Aorta (tissue), 5 donors: ENCODE data around the gene THADA. TPM values are rescaled to one million over a fixed set of nuclear protein-coding genes. Genes with fewer than 3 reads are reported as not detected.
A peak's percentile ranks its signal among the peaks of the same experiment; 100 is the strongest.
"Not testable (repeated sequence)": the region's sequence is repeated elsewhere in the genome, so short reads cannot be mapped to it uniquely, and the experiment has no call there.

Experiments
- ATAC-seq: fragments of 200-7000 bp; cut with Tn5 transposase; one replicate; pipeline ENCODE4 v1.9.1; 2022; ENCODE audit warnings: moderate library complexity; ENCODE audit not compliant: low FRiP score
- DNase-seq, 2 donors: peaks; one replicate each; pipeline ENCODE4 v3.0.0-alpha.2; 2020
- H3K27ac ChIP-seq, 2 donors: one replicate each; pipeline ENCODE4 v1.5.1; 2013; ENCODE audit warnings: low read length in 2 of 2, mild to moderate bottlenecking in 2 of 2, moderate library complexity in 2 of 2, control low read depth in 1 of 2, inconsistent platforms in 1 of 2, low read depth in 1 of 2
- H3K27me3 ChIP-seq, 2 donors: one replicate each; pipeline ENCODE4 v1.6.1; 2013; ENCODE audit warnings: control low read depth in 1 of 2, low read length in 1 of 2, mild to moderate bottlenecking in 1 of 2, moderate library complexity in 1 of 2; ENCODE audit not compliant: insufficient read depth in 2 of 2, control insufficient read depth in 1 of 2
- H3K36me3 ChIP-seq, 2 donors: one replicate each; pipeline ENCODE4 v1.6.1; 2013; ENCODE audit warnings: control low read depth in 1 of 2, low read length in 1 of 2, mild to moderate bottlenecking in 1 of 2; ENCODE audit not compliant: insufficient read depth in 2 of 2, control insufficient read depth in 1 of 2
- H3K4me1 ChIP-seq, 2 donors: one replicate each; pipeline ENCODE4 v1.6.1; 2013; ENCODE audit warnings: low read length in 2 of 2, control low read depth in 1 of 2, mild to moderate bottlenecking in 1 of 2, moderate library complexity in 1 of 2; ENCODE audit not compliant: insufficient read depth in 2 of 2, control insufficient read depth in 1 of 2
- H3K4me3 ChIP-seq, 2 donors: one replicate each; pipeline ENCODE4 v1.5.1; 2013; ENCODE audit warnings: low read length in 2 of 2, control low read depth in 1 of 2, mild to moderate bottlenecking in 1 of 2
- H3K9me3 ChIP-seq: one replicate; pipeline ENCODE4 v1.6.1; 2013; ENCODE audit warnings: mild to moderate bottlenecking, low read length; ENCODE audit not compliant: control insufficient read depth
- WGBS, 2 donors: extraction: QIAGEN DNeasy Blood & Tissue Kit; methylation state at CpG; one replicate each; pipeline ENCODE4 v1.1.7; 2013; 5-methylcytosine and 5-hydroxymethylcytosine counted together
- intact Hi-C, 2 donors: fragments of 100-400 bp; cut with DNase I; formaldehyde crosslinking; loops; one replicate each; pipeline versions ENCODE4 v1.14.2 to v1.15.0; 2022
- polyA plus RNA-seq, 2 donors: library from polyadenylated mRNA; stranded (reverse); fragments of 200-250 nt; gene quantifications; one replicate each; pipeline ENCODE4 v1.2.3, GENCODE V29; 2013
- total RNA-seq, 2 donors: library from RNA; stranded (reverse); fragmentation: NEBNext Ultra II Directional; extraction: Animal tissue kit (Norgen Biotek cat#: 25700); gene quantifications; one replicate each; pipeline ENCODE4 v1.2.1, GENCODE V29; 2021
- donor health status: healthy with polysubstance abuse.
- donor health status: Bipolar disorder and iron deficiency.
- donor health status: DM: no; HTN: no; CAD: no.
- donor health status: DM: no; HTN: no; CAD: no.
- donor health status: DM: yes; HTN: yes; CAD: no.

The THADA gene
- total and polyA plus RNA-seq, 4 donors: 12.4 to 38.5 (median 25.0) TPM

DNA sequence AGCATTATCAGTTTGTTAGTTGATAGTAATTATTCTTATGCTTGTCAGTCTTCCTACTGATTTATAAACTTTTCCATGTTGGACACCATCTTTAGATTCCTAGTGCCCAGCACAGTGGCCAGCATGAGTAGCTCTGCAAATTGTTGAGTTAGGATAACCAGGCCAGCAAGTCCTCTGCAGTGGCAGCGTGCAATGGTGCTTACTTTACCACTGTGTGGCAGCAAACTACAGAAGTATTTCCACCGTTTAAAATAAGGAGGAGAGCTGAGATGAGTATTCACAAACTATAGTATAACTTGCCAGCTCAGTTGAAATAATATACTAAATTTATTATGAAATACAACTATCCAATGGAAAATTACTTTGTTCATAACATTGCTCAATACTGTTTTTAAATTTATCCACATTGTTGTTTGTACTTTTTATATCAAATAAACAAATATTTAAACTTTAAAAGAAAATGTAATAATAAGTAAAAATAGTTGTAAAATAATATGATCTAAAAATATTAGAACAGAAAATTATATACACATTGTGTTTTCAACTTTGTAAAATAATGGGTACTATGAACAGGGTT, 9.3 kb upstream of the THADA start:
- H3K36me3 ChIP-seq: no peaks in the 10 kb centered on the region
- intact Hi-C loops: no loop called here
- no peak for DNase-seq
- H3K4me1 ChIP-seq: no peaks in the 10 kb centered on the region
- no peaks in the 10 kb centered on the region for H3K9me3 ChIP-seq
- 1 to 2% methylated on average over 2 of the region's 2 CpGs for whole genome bisulfite sequencing, 2 donors
- ATAC-seq: no peak
- H3K4me3 ChIP-seq: no peak overlapping the region
- no peaks in the 10 kb centered on the region for H3K27me3 ChIP-seq
- H3K27ac ChIP-seq: no peak overlapping the region

DNA sequence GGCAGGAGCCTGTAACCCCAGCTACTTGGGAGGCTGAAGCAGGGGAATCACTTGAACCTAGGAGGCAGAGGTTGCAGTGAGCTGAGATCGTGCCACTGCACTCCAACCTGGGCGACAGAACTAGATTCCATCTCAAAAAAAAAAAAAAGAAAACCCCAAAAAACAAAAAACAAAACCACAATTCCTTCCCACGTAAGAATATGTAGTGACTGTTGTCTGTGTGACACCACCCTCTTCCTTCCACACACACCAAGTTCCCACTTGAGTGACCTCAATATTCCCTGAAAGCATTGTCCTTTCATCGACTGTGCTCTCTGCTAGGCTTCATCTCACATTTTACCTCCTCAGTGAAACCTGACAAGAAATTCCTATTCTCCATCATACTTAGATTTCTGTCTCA, 8.8 kb upstream of the THADA start:
- Histone ChIP-seq H3K27me3 (no peaks in the 10 kb centered on the region), H3K36me3 (no peaks in the 10 kb centered on the region), H3K27ac (no peak overlapping the region), H3K4me1 (no peaks in the 10 kb centered on the region), H3K4me3 (no peak overlapping the region), H3K9me3 (no peaks in the 10 kb centered on the region)
- ATAC-seq (no peak), DNase-seq (no peak)
- intact Hi-C loops: no loop called here
- 75 to 83% methylated on average over 4 of the region's 4 CpGs for WGBS, 2 donors

DNA sequence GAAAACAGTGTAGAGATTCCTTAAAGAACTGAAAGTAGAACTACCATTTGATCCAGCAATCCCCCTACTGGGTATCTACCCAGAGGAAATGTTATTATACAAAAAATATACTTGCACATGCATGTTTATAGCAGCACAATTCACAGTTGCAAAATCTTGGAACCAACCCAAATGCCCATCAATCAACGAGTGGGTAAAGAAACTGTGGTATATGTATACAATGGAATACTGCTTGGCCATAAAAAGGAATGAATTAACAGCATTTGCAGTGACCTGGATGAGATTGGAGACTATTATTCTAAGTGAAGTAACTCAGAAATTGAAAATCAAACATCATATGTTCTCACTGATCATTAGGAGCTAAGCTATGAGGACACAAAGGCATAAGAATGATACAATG, 4.8 kb upstream of the THADA start:
- DNase-seq, H3K27ac ChIP-seq, H3K36me3 ChIP-seq, H3K27me3 ChIP-seq, H3K9me3 ChIP-seq, H3K4me3 ChIP-seq, ATAC-seq, intact Hi-C loops, H3K4me1 ChIP-seq: not testable (repeated sequence)
- whole genome bisulfite sequencing, 2 donors: 63 to 78% methylated on average over 1 of the region's 1 CpG

DNA sequence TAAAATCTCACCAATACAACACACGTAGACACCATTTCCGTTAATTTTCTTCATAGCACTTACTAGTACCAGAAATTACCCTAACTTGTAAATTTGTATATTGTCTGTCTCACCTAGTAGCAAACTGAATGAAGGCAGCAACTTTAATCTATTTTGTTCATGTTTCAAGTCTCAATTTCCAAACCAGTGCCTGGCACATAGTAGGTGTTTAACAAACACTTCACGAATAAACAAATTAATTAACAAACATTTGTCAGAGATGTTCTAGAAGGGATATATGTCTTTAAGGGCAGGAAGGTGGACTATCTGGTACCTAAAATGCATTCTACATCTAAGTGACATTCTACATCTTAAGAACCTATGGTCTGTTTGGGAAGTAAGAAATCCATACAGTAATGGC, 963 bp downstream of the THADA start:
- no peak for ATAC-seq
- no peak for DNase-seq
- Histone ChIP-seq H3K9me3 (no peaks in the 10 kb centered on the region), H3K4me3 (peak overlapping the region; percentile 78 to 80), H3K4me1 (peaks cover 1 to 11% of the 10 kb centered on the region in 2 donors), H3K27ac (no peak overlapping the region), H3K27me3 (no peaks in the 10 kb centered on the region), H3K36me3 (no peaks in the 10 kb centered on the region)
- intact Hi-C loops: no loop called here
- WGBS, 2 donors: 89 to 91% methylated on average over 3 of the region's 3 CpGs

DNA sequence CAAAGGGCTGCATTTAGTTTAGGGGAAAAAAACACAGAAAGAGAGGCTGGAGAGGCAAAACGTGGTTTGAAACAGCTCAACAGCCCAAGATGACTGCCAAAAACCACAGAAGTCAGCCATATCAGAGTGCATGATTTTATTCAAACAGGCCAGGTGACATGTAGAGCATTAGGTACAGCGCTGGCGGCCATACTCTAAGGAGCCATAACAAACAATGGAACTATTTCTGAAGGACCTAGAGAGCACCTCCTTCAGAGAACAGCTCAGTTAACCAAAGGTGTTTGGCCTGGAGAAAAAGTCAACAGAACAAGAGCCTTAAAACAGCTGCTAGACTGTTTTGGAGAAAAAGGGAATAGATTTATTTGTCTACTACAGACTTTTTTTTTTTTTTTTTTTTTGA, 2.6 kb downstream of the THADA start:
- WGBS, 2 donors: 67% methylated on average over 3 of the region's 3 CpGs
- DNase-seq (no peak), ATAC-seq (no peak)
- intact Hi-C loops: no loop called here
- no peaks in the 10 kb centered on the region for H3K36me3 ChIP-seq
- no peaks in the 10 kb centered on the region for H3K27me3 ChIP-seq
- no peak overlapping the region for H3K27ac ChIP-seq
- no peak overlapping the region for H3K4me3 ChIP-seq
- peaks cover 1 to 11% of the 10 kb centered on the region in 2 donors for H3K4me1 ChIP-seq
- no peaks in the 10 kb centered on the region for H3K9me3 ChIP-seq

DNA sequence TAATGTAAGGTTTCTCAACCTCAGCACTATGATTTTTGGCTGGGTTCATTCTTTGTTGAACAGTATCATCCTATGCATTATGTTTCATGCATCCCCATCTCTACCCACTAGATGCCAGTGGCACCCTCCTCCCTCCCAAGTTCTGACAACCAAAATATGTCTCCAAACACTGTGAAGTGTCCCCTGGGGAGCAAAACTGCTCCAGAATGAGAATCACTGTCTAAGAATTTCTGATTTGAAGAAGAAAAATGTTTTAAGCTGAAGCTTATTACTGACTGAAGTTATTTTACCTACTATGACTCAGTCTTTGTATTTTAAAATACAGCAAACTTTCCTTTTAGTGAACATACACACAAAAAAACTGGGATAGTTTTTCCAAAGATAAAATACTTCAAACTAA, 3.4 kb downstream of the THADA start:
- Histone ChIP-seq H3K9me3 (no peaks in the 10 kb centered on the region), H3K27ac (no peak overlapping the region), H3K4me3 (no peak overlapping the region), H3K27me3 (no peaks in the 10 kb centered on the region), H3K4me1 (peaks cover 1 to 11% of the 10 kb centered on the region in 2 donors), H3K36me3 (no peaks in the 10 kb centered on the region)
- no peak for DNase-seq
- intact Hi-C loops: no loop called here
- no peak for ATAC-seq

DNA sequence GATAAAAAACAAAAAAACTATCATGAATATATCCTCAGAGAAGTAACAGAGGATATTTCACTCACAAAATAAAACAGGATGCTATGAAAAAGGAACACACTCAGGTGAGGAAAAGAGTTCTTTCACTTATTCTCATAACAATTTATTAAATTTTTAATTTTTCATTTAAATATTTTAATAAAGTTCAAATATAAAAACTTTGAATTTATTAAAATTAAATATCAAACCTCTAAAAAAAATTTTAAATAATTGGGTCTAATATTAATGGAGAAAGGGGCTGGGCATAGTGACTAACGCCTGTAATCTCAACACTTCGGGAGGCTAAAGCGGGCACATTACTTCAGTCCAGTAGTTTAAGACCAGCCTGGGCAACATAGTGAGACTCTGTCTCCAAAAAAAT, 10.1 kb downstream of the THADA start:
- Histone ChIP-seq H3K27ac (no peak overlapping the region), H3K27me3 (no peaks in the 10 kb centered on the region), H3K4me3 (no peak overlapping the region), H3K36me3 (peaks cover 0 to 3% of the 10 kb centered on the region in 2 donors), H3K4me1 (no peaks in the 10 kb centered on the region), H3K9me3 (no peaks in the 10 kb centered on the region)
- DNase-seq (no peak), ATAC-seq (no peak)
- 95 to 97% methylated on average over 3 of the region's 3 CpGs for WGBS, 2 donors
- intact Hi-C loops: no loop called here

DNA sequence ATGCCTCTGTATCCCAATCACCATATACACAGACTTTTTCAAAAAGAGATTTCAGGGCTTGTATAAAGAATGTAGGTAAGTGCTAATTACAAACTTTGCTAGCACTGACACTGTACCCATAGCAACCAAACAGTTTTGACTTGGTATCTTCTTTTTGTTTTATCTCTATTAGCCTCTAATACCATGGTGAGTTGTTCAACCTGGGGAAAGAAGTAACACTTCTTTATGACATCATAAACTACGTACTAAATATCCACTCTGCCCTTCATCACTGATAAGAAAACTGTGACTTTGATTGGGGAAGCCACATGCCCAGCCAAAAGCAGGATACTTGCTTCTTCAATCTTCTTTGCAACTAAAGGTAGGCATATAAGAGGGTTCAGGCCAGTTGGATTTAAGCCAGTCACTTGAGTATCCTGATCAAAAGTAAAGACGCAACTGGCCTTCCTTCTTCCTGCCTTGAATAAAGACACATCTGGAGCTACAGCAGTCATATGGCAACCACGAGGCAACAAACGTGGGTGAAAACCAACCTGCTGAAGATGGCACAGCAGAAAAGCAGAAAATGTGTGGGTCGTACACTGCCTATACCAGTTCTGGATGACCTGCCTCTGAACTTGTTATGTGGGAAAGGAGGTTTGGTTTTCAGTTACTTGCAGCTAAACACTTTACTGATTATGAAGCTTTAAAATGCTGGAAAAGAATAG, 16.4 kb downstream of the THADA start:
- 89 to 90% methylated on average over 5 of the region's 5 CpGs for WGBS, 2 donors
- no peak for DNase-seq
- Histone ChIP-seq H3K27me3 (no peaks in the 10 kb centered on the region), H3K27ac (no peak overlapping the region), H3K4me1 (no peaks in the 10 kb centered on the region), H3K9me3 (no peaks in the 10 kb centered on the region), H3K4me3 (no peak overlapping the region), H3K36me3 (peaks cover 0 to 7% of the 10 kb centered on the region in 2 donors)
- intact Hi-C loops: loop anchor here (10.0 kb wide), 2 partner anchors 745 to 755 kb away; no protein-coding TSS in a partner anchor
- ATAC-seq: no peak
